PC-3 (cell line): Measurements from ENCODE around the gene DCLK1. TPM values are rescaled to one million over a fixed set of nuclear protein-coding genes. Genes with fewer than 3 reads are reported as not detected.

Source experiments
- ATAC-seq: fragments of 200-7000 bp; cut with Tn5 transposase; 2 replicates; pipeline ENCODE4 v1.9.1; 2020; ENCODE audit warnings: mild to moderate bottlenecking, moderate library complexity
- BruUV-seq: library from RNA; stranded (reverse); fragments of 400-500 nt; replicated peaks from 2 replicates; lab custom pipeline; 2021; lab: Mats Ljungman, UMichigan
- CTCF ChIA-PET: fragments of 300-600 bp; sonication (Branson Sonifier 250); formaldehyde crosslinking; loops from one replicate; lab custom pipeline; 2022; ENCODE audit warnings: antibody characterized with exemption; lab: Charles Lee
- POLR2A ChIA-PET: fragments of 300-600 bp; sonication (Branson Sonifier 250); formaldehyde crosslinking; loops from one replicate; lab custom pipeline; 2022; ENCODE audit warnings: antibody characterized with exemption; ENCODE audit not compliant: unreplicated experiment; lab: Charles Lee
- DNase-seq: peaks from one replicate; pipeline ENCODE4 v3.0.0-alpha.2; 2015
- H2AFZ ChIP-seq: fragments of 300-600 bp; sonication (generic); 2 replicates; pipeline ENCODE4 v1.6.0; 2016; ENCODE audit warnings: antibody characterized with exemption, low read length
- H3F3A ChIP-seq: fragments of 300-600 bp; sonication (generic); one replicate; pipeline ENCODE4 v1.6.0; 2017; ENCODE audit warnings: antibody characterized with exemption, low read length, control low read depth, mild to moderate bottlenecking; ENCODE audit not compliant: unreplicated experiment
- H3K27ac ChIP-seq: fragments of 300-600 bp; sonication (generic); 2 replicates; pipeline ENCODE4 v1.5.1; 2016; ENCODE audit warnings: mild to moderate bottlenecking, low read length
- H3K27me3 ChIP-seq: fragments of 300-600 bp; sonication (generic); 2 replicates; pipeline ENCODE4 v1.6.1; 2016; ENCODE audit warnings: low read length, mixed read lengths
- H3K36me3 ChIP-seq: fragments of 300-600 bp; sonication (generic); 2 replicates; pipeline ENCODE4 v1.6.1; 2016; ENCODE audit warnings: low read depth, mixed run types, low read length, mixed read lengths
- H3K4me1 ChIP-seq: fragments of 300-600 bp; sonication (generic); 2 replicates; pipeline ENCODE4 v1.5.1; 2016; ENCODE audit warnings: low read length; ENCODE audit not compliant: insufficient read depth
- H3K4me2 ChIP-seq: fragments of 300-600 bp; sonication (generic); 2 replicates; pipeline ENCODE4 v1.6.0; 2016; ENCODE audit warnings: low read length
- H3K4me3 ChIP-seq: fragments of 300-600 bp; sonication (generic); 2 replicates; pipeline ENCODE4 v1.5.1; 2016; ENCODE audit warnings: mild to moderate bottlenecking, low read length, mixed read lengths
- H3K79me2 ChIP-seq: fragments of 300-600 bp; sonication (generic); 2 replicates; pipeline ENCODE4 v1.6.1; 2017; ENCODE audit warnings: low read length, mixed read lengths
- H3K9ac ChIP-seq: fragments of 300-600 bp; sonication (generic); 2 replicates; pipeline ENCODE4 v1.6.0; 2016; ENCODE audit warnings: mild to moderate bottlenecking, low read length
- H3K9me2 ChIP-seq: fragments of 300-600 bp; sonication (generic); replicated peaks from 2 replicates; pipeline ENCODE4 v1.6.1; 2016; ENCODE audit warnings: mixed run types, low read length, mixed read lengths
- H3K9me3 ChIP-seq: fragments of 300-600 bp; sonication (generic); 2 replicates; pipeline ENCODE4 v1.6.1; 2016; ENCODE audit warnings: low read length, mixed read lengths
- H4K20me1 ChIP-seq: fragments of 300-600 bp; sonication (generic); 2 replicates; pipeline ENCODE4 v1.6.1; 2016; ENCODE audit warnings: low read length, mixed read lengths
- EZH2 ChIP-seq: fragments of 300-600 bp; sonication (generic); IDR thresholded peaks from one replicate; pipeline ENCODE4 v1.6.1; 2017; ENCODE audit warnings: antibody characterized with exemption, mild to moderate bottlenecking, low read length; ENCODE audit not compliant: unreplicated experiment
- EZH2phosphoT487 ChIP-seq: fragments of 300-600 bp; sonication (generic); IDR thresholded peaks from 2 replicates; pipeline ENCODE4 v1.6.1; 2018; ENCODE audit warnings: mild to moderate bottlenecking, antibody characterized with exemption, low read length, borderline replicate concordance
- intact Hi-C: fragments of 100-400 bp; cut with micrococcal nuclease; formaldehyde crosslinking; loops from 2 replicates; pipeline ENCODE4 v1.9.0; 2023
- total RNA-seq: library from RNA; depleted of rRNA; stranded (reverse); fragments of >200 nt; gene quantifications from 2 replicates; pipeline ENCODE4 v1.2.3, GENCODE V29; 2014
- TF ChIP-seq, protein P1 (sequence below): fragments of 300-600 bp; sonication (generic); conservative IDR thresholded peaks from 2 replicates; pipeline ENCODE4 v1.5.1; 2017; ENCODE audit warnings: antibody characterized with exemption, low read depth, mild to moderate bottlenecking, low read length

DCLK1 gene
- total RNA-seq, 1 experiment from 2014 or later = not detected

DNA sequence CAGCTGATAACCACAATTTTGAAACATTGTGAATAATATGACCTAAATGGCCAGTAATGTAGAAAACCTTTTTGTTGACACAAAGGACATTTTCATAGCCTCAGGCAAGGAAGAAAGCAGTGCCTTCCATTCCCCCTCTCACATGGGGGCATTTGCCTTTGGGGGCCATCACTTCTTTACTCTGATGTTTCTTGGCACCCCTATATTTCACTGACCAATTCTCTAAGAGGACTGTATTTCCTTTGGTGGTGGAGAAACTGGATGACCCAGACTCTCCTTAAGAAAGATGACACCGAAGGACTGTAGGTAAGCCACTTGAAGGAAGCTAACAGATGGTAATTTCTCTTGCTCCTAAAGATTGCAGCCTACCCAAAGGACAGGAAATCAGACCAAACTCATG is 254.6 kb downstream of the DCLK1 start:
- Histone ChIP-seq H3K9ac (no peak overlapping the region), H2AFZ (no peak overlapping the region), H3K4me3 (no peak overlapping the region), H3K27ac (no peak overlapping the region), H3K9me2 (no peaks in the 10 kb centered on the region), H3K27me3 (no peaks in the 10 kb centered on the region), H3K36me3 (no peaks in the 10 kb centered on the region), H3K9me3 (no peaks in the 10 kb centered on the region), H4K20me1 (no peaks in the 10 kb centered on the region), H3K4me2 (no peak overlapping the region), H3F3A (no peaks in the 10 kb centered on the region), H3K79me2 (no peaks in the 10 kb centered on the region), H3K4me1 (no peaks in the 10 kb centered on the region)
- no TSS peak for BruUV-seq
- CTCF ChIA-PET = no interaction called here
- DNase-seq = no peak
- intact Hi-C loops = no loop called here
- TF ChIP-seq EZH2 = no peak
- no peak for TF ChIP-seq EZH2phosphoT487
- POLR2A ChIA-PET = no interaction called here
- ATAC-seq = no peak

DNA sequence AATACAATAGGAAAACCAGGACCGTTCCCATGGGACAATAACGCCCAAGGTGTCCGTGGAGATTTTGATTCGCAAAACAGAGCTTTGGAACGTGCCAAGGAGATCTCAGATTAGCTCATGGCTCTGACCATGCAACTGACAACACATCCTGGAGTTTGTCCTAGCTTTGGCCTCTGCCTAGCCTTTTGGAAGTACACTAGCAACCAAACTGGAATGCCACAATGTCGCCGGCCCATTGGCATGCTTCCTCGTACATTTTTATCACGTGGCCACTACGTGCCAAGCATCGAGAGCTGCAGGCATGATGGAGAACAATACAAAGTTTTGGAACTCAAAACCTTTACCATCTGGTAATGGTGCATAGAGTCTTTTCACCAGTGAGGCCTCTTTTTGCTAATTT is 256.5 kb downstream of the DCLK1 start:
- CTCF ChIA-PET = no interaction called here
- Histone ChIP-seq H3K4me2 (no peak overlapping the region), H3K9me3 (no peaks in the 10 kb centered on the region), H3K36me3 (no peaks in the 10 kb centered on the region), H3K4me3 (no peak overlapping the region), H3K79me2 (no peaks in the 10 kb centered on the region), H3K9me2 (no peaks in the 10 kb centered on the region), H2AFZ (no peak overlapping the region), H3K9ac (no peak overlapping the region), H3K4me1 (no peaks in the 10 kb centered on the region), H3K27me3 (no peaks in the 10 kb centered on the region), H3F3A (no peaks in the 10 kb centered on the region), H3K27ac (no peak overlapping the region), H4K20me1 (no peaks in the 10 kb centered on the region)
- TF ChIP-seq, protein P1, sequence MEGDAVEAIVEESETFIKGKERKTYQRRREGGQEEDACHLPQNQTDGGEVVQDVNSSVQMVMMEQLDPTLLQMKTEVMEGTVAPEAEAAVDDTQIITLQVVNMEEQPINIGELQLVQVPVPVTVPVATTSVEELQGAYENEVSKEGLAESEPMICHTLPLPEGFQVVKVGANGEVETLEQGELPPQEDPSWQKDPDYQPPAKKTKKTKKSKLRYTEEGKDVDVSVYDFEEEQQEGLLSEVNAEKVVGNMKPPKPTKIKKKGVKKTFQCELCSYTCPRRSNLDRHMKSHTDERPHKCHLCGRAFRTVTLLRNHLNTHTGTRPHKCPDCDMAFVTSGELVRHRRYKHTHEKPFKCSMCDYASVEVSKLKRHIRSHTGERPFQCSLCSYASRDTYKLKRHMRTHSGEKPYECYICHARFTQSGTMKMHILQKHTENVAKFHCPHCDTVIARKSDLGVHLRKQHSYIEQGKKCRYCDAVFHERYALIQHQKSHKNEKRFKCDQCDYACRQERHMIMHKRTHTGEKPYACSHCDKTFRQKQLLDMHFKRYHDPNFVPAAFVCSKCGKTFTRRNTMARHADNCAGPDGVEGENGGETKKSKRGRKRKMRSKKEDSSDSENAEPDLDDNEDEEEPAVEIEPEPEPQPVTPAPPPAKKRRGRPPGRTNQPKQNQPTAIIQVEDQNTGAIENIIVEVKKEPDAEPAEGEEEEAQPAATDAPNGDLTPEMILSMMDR = no peak
- TF ChIP-seq EZH2phosphoT487 (no peak), EZH2 (no peak)
- ATAC-seq = no peak
- POLR2A ChIA-PET = no interaction called here
- no TSS peak for BruUV-seq
- DNase-seq = no peak
- intact Hi-C loops = no loop called here

DNA sequence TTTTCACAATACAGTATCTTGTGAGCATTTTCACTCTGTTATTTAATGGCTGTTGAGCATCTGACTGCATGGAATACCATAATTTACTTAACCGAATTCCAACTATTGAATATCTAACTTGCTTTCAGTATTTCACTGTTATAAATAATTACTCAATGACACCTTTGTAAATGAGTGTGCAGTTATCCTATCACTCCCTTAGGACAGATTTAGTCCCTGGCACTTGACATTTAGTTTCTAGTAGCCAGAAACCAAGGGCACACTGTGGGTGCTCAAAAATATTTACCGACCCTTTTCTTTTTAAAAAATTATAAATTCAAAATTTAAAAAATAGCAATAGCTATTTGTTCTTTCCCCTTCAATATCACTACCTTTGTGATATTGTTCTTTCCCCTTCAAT is 258.8 kb downstream of the DCLK1 start:
- Histone ChIP-seq H3K27ac (no peak overlapping the region), H3K79me2 (no peaks in the 10 kb centered on the region), H3F3A (no peaks in the 10 kb centered on the region), H3K4me1 (no peaks in the 10 kb centered on the region), H3K27me3 (no peaks in the 10 kb centered on the region), H3K9ac (no peak overlapping the region), H3K4me3 (no peak overlapping the region), H3K9me3 (no peaks in the 10 kb centered on the region), H3K4me2 (no peak overlapping the region), H4K20me1 (no peaks in the 10 kb centered on the region), H2AFZ (no peak overlapping the region), H3K9me2 (no peaks in the 10 kb centered on the region), H3K36me3 (no peaks in the 10 kb centered on the region)
- intact Hi-C loops = no loop called here
- TF ChIP-seq EZH2phosphoT487 (no peak), EZH2 (no peak)
- BruUV-seq = no TSS peak
- POLR2A ChIA-PET = no interaction called here
- ATAC-seq (no peak), DNase-seq (no peak)
- CTCF ChIA-PET = no interaction called here

DNA sequence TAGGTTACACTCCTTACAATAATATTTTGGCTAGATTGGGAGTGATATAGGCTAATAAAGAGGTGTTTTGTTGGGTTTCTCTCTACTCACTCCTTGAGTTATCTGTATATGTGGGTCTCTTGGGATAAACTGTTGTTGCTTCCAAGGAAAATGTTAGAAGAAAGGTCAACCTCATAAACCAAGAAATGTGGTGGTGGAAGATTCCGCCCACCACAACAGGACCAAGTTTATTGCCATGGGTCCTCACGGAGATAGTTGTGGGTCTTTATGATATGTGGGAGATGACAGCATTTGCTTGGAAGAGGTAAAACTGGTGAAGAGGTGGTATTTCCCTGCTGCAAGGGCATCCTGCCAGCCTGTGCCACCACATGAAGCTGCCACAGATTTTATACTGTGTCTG is 259.6 kb downstream of the DCLK1 start:
- ChIA-PET POLR2A (no interaction called here), CTCF (no interaction called here)
- ATAC-seq (no peak), DNase-seq (no peak)
- Histone ChIP-seq H3K4me1 (no peaks in the 10 kb centered on the region), H3K4me3 (no peak overlapping the region), H4K20me1 (no peaks in the 10 kb centered on the region), H3K9me3 (no peaks in the 10 kb centered on the region), H3K27ac (no peak overlapping the region), H3K9ac (no peak overlapping the region), H3K4me2 (no peak overlapping the region), H2AFZ (no peak overlapping the region), H3K79me2 (no peaks in the 10 kb centered on the region), H3K9me2 (no peaks in the 10 kb centered on the region), H3K27me3 (no peaks in the 10 kb centered on the region), H3K36me3 (no peaks in the 10 kb centered on the region), H3F3A (no peaks in the 10 kb centered on the region)
- intact Hi-C loops = no loop called here
- BruUV-seq = no TSS peak
- TF ChIP-seq, protein P1 = no peak
- no peak for TF ChIP-seq EZH2
- no peak for TF ChIP-seq EZH2phosphoT487
